ENCODE data around the gene CHPT1.
A peak's percentile ranks its signal among the peaks of the same experiment; 100 is the strongest.

The CHPT1 gene

GRCh38 chr12:101767537-101767936 is 70.1 kb downstream of the CHPT1 start:
- no peak overlapping the region for H3K4me3 ChIP-seq (replicated peaks; ENCODE audit: low read depth, low read length)
- DNase-seq (ENCODE audit: extremely low read depth, low read depth) = no peak
- TF ChIP-seq CTCF (IDR thresholded peaks at IDR 0.05; ENCODE audit: low read depth, low read length, missing control alignments) = no peak

- no peak for TF ChIP-seq CTCF (IDR thresholded peaks at IDR 0.05; ENCODE audit: low read depth, low read length, missing control alignments)
- H3K4me3 ChIP-seq (replicated peaks; ENCODE audit: low read depth, low read length) = no peak overlapping the region
- DNase-seq (ENCODE audit: extremely low read depth, low read depth) = no peak
These were observed 71.3 kb downstream of the CHPT1 start for GRCh38 chr12:101768781-101769180.

- DNase-seq (ENCODE audit: extremely low read depth, low read depth) = no peak
- no peak overlapping the region for H3K4me3 ChIP-seq (replicated peaks; ENCODE audit: low read depth, low read length)
- no peak for TF ChIP-seq CTCF (IDR thresholded peaks at IDR 0.05; ENCODE audit: low read depth, low read length, missing control alignments)
These were observed 72.4 kb downstream of the CHPT1 start for GRCh38 chr12:101769865-101770264.

- no peak overlapping the region for H3K4me3 ChIP-seq (replicated peaks; ENCODE audit: low read depth, low read length)
- no peak for TF ChIP-seq CTCF (IDR thresholded peaks at IDR 0.05; ENCODE audit: low read depth, low read length, missing control alignments)
- no peak for DNase-seq (ENCODE audit: extremely low read depth, low read depth)
These were observed 74.8 kb downstream of the CHPT1 start for GRCh38 chr12:101772012-101772775.

- DNase-seq (ENCODE audit: extremely low read depth, low read depth) = peak; percentile 45
- H3K4me3 ChIP-seq (replicated peaks; ENCODE audit: low read depth, low read length) = no peak overlapping the region
- TF ChIP-seq CTCF (IDR thresholded peaks at IDR 0.05; ENCODE audit: low read depth, low read length, missing control alignments) = peak; percentile 86
These were observed 76.3 kb downstream of the CHPT1 start for GRCh38 chr12:101773650-101774162.

GRCh38 chr12:101775816-101776215 is 78.4 kb downstream of the CHPT1 start:
- TF ChIP-seq CTCF (IDR thresholded peaks at IDR 0.05; ENCODE audit: low read depth, low read length, missing control alignments) = no peak
- no peak for DNase-seq (ENCODE audit: extremely low read depth, low read depth)
- no peak overlapping the region for H3K4me3 ChIP-seq (replicated peaks; ENCODE audit: low read depth, low read length)
